Stimulated activated CD8-positive, alpha-beta memory T cell treated with anti-CD3 and anti-CD28 coated beads, Interleukin-15, amount 100 ng/mL, for 24 hours (primary cell): ENCODE results near the gene NUP62.
"Not testable (repeated sequence)": the region's sequence is repeated elsewhere in the genome, so short reads cannot be mapped to it uniquely, and the experiment has no call there.

Experiments used
- DNase-seq: peaks from one replicate; pipeline ENCODE4 v3.0.0-alpha.2; 2020; ENCODE audit warnings: low read depth

Gene NUP62, protein sequence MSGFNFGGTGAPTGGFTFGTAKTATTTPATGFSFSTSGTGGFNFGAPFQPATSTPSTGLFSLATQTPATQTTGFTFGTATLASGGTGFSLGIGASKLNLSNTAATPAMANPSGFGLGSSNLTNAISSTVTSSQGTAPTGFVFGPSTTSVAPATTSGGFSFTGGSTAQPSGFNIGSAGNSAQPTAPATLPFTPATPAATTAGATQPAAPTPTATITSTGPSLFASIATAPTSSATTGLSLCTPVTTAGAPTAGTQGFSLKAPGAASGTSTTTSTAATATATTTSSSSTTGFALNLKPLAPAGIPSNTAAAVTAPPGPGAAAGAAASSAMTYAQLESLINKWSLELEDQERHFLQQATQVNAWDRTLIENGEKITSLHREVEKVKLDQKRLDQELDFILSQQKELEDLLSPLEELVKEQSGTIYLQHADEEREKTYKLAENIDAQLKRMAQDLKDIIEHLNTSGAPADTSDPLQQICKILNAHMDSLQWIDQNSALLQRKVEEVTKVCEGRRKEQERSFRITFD

DNA sequence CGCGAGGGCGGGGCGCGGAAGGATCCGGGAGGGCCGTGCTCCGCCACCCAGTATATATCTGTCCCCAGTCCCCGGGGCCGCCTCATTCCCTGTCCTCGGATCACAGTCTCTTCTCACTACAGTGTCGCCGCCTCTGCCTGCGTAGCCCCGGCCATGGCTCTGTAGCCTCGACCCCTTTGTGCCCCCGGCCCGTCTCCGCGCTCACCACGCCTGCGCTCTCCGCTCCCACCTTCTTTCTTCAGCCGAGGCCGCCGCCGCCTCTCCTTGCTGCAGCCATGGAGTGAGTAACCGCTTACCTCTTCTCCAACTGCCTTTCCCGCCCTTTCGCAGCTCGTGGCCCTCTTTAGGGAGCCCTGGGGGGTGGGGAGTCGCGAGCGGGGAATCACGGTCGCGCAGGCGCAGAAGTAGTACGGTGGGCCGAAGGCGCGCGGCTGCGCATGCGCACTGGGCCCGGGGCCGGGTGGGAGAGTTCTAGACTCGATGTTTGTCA is at the start of gene NUP62, which contains the start of gene ATF5:
Gene NUP62 (minus strand): TSS at position 384 of the 490 bp plus-strand sequence. CDS start 19,697 bp downstream, outside the sequence.
Gene ATF5 (plus strand): TSS at position 85 of the 490 bp plus-strand sequence. CDS start 1,646 bp downstream, outside the sequence.
- peak; percentile 96 for DNase-seq

DNA sequence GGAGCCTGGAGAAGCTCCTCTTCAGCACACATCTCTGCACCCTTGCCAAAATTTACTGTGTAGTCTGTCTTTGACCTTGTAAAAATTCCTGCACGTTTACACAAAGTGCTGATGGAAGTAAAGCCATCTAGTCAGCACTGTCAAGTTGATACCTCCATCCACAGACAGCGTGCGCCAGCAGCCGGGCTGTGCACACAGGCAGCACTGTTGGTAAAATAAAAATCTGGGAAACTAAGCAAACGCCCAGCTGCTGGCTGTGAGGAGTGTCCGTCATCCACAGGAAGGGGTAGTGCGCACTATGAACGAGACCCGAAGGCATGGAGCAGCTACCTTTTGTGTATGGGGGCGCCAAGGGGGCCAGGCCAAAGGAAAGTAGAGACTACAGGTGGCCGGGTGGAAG is 49.0 kb upstream of the NUP62 start:
- no peak for DNase-seq

DNA sequence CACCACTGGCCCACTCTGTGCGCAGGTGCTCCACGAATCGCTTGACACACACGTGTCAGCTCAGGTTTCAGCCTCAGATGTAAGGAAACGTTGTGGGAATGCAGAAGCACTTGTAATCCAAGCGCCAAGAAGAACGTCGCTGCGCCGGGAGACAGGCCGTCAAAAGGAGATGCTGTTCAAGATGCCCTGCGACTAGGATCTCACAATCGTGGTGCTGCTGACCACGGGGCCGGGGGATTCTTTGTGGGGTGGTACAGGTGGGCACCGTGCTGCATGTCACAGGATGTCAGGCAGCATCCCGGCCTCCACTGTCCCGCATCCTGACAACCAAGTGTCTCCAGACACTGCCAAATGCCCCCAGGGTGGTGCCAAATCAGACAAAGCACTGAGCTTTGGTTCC is 48.6 kb upstream of the NUP62 start:
- no peak for DNase-seq

DNA sequence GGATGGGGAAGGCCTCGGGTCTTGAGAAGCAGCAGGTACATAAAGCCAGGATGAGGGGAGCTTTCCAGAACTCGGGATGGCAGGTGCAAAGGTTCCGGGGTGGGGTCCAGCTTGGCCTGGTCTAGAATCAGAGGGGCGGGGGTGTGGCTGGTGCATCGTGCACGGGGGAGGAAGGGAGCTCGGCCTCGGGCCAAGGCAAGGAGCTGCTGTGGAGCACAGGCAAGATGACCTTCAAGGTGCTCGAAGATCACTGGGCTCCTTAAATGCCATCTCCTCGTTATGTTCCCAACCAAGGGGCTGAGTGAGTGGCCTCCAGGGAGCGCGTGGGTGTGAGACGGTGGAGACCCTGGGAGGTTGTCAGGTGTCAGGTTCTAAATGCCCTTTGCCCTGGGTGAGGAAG is 47.8 kb upstream of the NUP62 start:
- no peak for DNase-seq

DNA sequence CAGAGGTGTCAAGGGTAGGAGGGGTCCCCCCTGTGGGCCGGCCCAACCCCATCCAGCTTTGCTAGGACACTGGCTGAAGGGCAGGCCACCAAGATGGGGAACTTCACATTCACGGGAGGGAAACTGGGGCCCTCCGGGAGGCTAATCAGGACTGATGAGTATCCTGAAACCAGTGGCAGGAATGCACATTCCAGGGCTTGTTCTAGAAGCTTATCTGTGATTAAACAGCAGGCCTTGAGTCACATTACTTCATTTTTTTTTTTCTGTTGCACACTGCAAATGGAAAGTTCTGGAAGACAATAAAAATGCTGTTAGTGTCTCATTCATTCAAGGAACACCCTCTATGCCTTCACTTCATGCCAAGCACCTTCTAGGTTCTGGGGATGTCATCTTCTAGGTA is 47.2 kb upstream of the NUP62 start:
- DNase-seq: no peak

DNA sequence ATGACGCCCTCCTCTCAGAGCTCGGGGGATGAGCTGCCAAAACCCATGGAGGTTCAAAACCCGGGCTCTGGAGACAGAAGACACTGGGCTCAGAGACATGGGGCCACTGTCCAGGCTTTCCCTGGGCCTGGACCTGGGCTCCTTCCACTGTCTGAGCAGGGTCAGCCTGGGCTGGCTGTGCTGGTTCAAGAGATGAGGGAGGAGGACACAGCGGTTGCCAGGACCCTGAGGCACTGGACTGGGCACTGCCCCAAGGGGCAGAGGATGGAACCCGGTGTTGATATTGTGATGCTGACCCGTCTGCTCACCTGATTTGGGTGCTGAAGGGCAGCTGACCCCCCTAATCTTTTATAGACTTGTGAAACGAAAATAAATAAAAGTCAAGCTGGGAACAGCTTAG is 45.7 kb upstream of the NUP62 start:
- no peak for DNase-seq

DNA sequence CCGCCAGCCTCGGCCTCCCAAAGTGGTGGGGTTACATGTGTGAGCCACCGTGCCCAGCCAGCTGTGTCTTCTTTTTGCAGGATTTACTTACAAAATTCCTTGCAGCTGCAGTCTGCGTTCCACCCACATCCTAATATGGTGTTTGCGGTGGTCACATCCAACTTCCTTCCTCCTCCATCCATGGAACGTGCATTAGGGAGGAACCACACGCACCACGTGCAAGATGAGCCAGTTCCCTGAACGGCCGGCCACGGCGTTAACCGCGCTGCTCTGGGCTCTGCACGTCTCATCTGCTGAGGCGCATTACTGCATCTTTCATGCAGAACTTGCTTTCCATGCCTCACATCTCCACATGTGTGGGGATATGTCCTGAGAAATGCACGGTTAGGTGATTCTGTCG is 44.7 kb upstream of the NUP62 start:
- no peak for DNase-seq

DNA sequence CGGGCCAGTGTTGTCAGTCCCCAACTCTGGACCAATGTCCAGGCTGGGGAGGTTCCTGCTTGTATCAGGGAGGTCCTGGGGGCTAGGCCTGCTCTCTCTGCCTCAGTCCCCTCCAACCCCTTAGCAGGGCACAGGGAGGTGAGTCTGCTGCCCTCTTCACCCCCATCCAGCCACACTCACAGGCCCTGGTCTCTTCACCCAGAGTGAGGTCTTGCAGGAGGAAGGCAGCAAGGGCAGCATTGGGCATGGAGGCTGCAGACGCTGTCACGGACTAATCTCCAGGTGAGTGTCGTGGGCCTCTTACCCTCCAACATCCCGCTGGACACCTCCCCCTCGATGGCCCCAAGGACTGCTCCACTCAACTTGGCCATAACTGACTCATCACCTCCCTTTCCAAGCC is 43.5 kb upstream of the NUP62 start:
- DNase-seq: no peak

DNA sequence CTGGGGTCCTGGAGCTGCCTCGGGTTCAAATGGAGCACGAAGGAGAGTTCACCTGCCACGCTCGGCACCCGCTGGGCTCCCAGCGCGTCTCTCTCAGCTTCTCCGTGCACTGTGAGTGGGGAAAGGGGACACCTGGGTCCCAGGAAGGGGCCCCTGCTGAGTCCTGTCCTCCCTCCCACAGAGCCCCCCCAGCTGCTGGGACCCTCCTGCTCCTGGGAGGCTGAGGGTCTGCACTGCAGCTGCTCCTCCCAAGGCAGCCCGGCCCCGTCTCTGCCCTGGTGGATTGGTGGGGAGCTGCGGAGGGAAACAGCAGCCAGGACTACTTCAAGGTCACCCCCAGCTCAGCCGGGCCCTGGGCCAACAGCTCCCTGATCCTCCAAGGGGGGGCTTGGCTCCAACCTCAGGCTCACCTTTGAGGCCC is 42.7 kb upstream of the NUP62 start:
- no peak for DNase-seq

DNA sequence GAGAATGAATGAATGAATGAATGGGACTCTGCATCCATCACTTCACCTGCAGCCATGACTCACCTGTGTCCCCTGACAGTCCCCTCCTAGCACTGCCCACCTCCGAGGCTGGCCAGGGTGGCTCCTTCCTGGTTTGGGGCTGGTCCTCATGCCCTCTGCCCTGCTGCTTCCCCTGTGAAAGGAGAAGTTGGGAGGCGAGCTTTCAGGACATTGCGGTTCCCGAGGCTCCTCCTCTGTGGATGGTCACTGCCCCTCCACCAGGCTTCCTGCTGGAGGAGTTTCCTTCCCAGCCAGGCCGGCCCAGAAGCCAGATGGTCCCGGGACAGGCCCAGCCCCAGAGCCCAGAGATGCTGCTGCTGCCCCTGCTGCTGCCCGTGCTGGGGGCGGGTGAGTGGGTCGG is 40.1 kb upstream of the NUP62 start:
- not testable (repeated sequence) for DNase-seq

DNA sequence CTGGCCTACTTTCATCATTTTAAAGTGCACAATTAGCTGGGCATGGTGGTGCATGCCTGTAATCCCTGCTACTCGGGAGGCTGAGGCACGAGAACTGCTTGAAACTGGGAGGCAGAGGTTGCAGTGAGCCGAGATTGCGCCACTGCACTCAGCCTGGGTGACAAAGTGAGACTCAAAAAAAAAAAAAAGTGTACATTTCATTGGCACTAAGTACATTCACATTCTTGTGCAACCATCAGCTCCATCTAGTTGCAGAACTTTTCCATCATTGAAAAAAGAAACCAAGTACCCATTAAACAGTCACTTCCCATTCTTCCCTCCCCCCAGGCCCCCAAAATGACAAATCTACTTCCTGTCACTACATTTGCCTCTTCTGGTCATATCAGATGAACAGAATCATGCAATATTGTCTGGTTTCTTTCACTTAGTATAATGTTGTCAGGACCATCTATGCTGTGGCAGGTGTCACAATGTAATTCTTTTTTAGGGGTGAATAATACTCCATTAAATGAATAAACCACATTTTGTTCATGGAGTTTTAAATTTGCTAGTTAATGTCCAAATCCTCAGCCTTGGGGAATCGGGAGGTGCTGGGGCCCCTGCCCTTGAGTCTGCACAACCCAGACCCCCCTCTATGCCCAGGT is 39.1 kb upstream of the NUP62 start:
- DNase-seq: no peak

DNA sequence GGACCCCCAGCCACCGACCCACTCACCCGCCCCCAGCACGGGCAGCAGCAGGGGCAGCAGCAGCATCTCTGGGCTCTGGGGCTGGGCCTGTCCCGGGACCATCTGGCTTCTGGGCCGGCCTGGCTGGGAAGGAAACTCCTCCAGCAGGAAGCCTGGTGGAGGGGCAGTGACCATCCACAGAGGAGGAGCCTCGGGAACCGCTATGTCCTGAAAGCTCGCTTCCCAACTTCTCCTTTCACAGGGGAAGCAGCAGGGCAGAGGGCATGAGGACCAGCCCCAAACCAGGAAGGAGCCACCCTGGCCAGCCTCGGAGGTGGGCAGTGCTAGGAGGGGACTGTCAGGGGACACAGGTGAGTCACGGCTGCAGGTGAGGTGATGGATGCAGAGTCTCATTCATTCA is 31.7 kb upstream of the NUP62 start, which contains the start of gene SIGLEC11:
Gene SIGLEC11 (minus strand): TSS at position 193 of the 400 bp plus-strand sequence. CDS start 91 bp downstream, at position 102.
- not testable (repeated sequence) for DNase-seq

DNA sequence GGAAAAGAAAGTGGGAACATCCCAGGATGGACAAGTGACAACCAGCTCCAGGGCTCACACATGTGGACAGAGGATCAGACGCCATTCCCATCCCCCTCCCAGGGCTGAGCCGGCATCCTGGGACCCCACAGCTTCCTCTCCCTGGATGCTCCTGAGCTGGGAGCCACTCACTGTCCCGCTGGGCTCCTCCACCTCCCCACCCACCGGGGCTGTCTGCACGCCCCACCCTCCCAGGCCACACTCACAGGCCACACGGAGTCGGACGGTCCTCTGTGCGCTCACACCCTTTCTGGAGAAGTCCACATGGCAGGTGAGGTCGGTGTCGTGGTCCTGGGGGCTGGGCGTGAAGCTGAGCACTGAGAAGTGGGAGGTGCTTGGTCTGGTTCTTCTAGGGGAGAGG is 30.6 kb upstream of the NUP62 start:
- DNase-seq: not testable (repeated sequence)

DNA sequence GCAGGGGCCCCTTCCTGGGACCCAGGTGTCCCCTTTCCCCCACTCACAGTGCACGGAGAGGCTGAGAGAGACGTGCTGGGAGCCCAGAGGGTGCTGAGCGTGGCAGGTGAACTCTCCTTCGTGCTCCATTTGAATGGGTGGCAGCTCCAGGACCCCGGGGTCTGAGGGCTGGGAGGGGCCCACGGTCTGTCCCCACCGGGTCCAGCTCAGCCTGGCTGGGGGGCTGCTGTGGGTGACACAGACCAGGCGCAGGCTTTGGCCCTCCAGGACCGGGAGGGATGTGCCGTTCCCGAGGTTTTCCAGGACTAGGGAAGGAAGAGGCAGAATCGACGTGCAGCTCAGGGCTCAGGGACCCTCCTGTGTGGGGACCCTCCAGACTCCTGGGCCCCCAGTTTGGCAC is 29.3 kb upstream of the NUP62 start:
- DNase-seq: not testable (repeated sequence)

DNA sequence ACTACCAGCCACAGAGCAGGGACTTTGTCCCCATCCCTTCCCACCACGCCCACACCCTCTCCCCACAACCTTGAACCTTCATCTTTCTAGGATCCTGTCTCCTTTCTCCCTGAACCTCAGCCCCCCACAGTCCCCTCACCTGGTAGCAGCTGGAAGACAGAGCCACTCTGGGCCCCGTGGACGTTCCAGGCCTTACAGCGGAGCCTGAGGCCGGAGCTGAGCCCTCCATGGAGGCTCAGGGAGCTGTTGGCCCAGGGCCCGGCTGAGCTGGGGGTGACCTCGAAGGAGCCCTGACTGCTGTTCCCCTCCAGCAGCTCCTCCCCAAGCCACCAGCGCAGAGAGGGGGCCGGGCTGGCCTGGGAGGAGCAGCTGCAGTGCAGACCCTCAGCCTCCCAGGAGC is 28.8 kb upstream of the NUP62 start:
- not testable (repeated sequence) for DNase-seq

DNA sequence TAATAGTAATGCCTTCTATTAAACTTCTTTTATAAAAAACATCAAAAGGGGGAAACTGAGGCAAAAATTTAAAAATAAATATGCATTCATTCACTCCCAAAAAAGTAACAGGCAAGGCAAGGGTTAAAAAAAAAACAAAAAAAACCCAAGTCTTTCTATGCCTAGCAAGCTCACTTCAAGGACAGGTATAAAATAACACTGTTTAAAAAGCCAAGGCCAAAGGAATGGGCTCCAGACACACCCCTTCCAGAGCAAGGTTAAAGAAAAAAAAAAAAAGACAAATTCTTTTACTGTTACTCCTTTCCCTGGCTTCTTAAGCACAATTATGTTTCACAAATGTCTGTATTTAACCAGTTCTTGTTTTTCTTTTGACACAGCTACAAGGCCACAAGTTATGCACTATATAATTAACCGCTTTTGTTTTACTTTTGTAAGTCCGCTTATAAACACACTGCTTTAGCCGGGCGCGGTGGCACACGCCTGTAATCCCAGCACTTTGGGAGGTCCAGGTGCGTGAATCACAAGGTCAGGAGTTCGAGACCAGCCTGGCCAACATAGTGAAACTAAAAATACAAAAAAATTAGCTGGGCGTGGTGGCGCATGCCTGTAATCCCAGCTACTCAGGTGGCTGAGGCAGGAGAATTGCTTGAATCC is 28.1 kb upstream of the NUP62 start:
- no peak for DNase-seq

DNA sequence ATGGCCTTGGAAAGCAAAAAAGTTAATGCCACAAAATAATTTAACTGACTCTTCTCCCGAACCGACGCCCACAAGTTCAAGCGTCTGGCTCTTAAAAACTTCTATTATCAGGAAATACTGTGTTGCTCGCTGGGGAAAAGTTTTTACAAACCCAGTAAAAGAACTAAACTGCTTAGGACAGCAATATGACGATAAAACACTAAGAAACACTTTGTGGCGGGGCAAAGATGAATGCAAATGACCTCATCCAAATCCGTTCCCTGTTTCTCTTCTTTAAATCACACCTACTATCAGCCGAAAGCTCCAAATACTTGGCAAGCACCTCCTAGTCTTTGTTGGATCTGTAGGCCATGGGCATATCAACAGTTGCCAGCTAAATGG is 26.8 kb upstream of the NUP62 start:
- no peak for DNase-seq

DNA sequence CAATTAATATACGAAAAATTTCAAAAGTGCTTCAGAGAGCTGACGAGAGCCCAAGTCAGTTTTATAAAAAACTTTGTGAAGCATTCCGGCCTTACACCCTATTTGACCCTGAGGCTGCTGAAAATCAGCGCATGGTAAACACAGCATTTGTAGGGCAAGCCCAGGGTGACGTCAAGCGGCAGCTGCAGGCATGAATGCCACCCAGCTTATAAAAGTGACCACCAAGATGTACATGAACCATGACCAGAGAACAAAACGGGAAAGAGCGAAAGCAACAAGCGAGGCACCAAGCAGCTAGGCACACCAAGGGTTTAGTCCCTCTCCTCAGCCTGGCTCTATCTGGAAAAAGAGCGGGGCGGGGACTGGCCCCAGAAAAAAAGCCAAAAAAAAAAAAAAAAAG is 25.6 kb upstream of the NUP62 start:
- no peak for DNase-seq

DNA sequence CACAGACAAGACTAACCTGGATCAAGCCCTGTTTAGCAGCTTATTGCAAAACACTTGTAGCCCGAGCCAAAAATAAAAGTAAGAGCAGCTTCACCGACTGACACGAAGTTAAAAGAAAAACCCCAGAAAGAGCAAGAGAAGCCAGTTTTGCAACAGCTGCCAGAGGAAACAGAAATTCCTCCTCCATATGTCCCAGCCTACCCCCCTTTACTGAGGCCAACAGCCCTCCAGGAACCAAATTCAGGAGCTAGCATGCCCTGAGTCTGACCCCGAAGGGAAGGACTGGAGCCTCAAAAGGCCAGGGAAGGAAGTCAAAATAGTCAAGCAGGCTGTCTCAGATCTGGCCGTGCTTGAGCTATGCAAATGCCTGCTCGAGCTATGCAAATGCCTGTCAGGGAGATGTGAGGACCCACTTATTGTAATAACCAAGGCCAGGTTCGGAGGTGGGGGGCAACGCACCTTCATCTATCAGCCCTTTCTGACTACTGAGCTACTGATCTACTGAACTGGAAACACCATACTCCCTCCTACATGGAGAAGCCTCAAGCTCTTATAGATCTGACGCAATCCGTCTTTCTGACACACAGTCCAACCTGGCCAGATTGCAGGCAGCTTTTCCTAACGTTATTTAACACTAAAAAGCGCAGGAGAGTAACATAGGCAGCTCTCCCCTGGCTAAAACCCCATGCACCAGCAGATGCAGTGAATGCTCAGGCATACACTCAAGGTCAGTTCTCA is 25.0 kb upstream of the NUP62 start:
- no peak for DNase-seq

DNA sequence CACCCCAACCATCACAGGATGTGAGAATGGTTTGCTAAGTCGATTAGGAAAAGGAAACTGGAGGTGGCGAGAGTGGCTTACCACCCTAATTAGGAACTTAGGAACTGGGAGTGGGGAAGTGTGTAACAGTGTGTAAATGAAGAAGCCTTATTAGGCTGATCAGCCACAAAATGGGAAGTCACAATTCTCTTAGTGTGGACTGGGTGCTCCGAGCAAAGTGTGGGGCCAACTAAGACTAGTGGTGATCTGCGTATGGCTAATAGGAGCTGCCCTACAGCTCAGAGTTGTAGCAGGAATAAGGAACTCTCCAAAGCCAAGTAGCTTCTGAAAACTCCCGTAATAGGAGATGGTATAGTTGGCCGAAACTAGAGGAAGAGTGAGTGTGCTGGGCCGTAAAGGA is 24.1 kb upstream of the NUP62 start:
- DNase-seq: no peak

DNA sequence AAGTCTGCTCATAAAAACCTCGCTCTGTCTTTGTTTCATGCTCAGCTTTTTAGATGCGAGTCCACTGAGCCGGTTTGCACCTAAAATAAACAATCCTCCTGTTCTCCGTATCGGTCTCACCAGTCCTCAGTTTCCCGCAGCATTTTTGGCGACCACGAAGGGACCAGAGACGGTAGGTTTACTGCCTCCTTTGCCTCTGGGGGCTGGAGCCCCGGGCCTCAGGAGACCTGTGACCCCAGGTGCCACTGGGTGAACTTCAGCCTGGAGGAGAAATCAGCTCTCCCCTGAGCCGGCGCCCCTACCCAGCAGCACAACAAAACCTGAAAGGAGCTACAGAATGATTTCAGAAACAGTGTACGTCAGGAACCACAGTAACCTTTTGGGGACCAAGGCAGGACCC is 23.6 kb upstream of the NUP62 start:
- no peak for DNase-seq

DNA sequence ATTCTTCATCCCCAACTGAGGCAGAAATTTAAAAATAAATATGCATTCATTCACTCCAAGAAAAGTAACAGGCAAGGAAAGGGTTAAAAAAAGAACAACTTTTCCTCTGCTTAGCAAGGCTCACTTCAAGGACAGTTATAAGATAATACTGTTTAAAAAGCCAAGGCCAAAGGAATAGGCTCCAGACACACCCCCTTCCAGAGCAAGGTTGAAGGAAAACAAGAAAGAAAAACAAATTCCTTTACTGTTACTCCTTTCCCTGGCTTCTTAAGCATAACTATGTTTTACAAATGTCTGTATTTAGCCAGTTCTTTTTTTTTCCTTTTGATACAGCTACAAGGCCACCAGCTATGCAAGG is 23.2 kb upstream of the NUP62 start:
- no peak for DNase-seq
